Activated CD4-positive, alpha-beta T cell treated with anti-CD3 and anti-CD28 coated beads, Interleukin-2, amount 10 ng/mL, durations not matched to agents 24 days and 14 days (primary cell): Measurements from ENCODE around the gene PDIA6. TPM values are rescaled to one million over a fixed set of nuclear protein-coding genes. Genes with fewer than 3 reads are reported as not detected.

ENCODE experiments used
- DNase-seq: peaks from one replicate; pipeline ENCODE4 v3.0.0; 2022
- H3K27ac Mint-ChIP-seq: one replicate; pipeline ENCODE4 v1.8.0; 2022; ENCODE audit warnings: mild to moderate bottlenecking, mixed read lengths
- H3K27me3 Mint-ChIP-seq: one replicate; pipeline ENCODE4 v1.8.0; 2022; ENCODE audit warnings: mixed read lengths
- H3K36me3 Mint-ChIP-seq: one replicate; pipeline ENCODE4 v1.8.0; 2022; ENCODE audit warnings: low read depth, mild to moderate bottlenecking, mixed read lengths
- H3K4me1 Mint-ChIP-seq: one replicate; pipeline ENCODE4 v1.8.0; 2021; ENCODE audit warnings: mixed read lengths
- H3K4me3 Mint-ChIP-seq: one replicate; pipeline ENCODE4 v1.8.0; 2022; ENCODE audit warnings: mild to moderate bottlenecking, moderate library complexity, mixed read lengths
- H3K9me3 Mint-ChIP-seq: one replicate; pipeline ENCODE4 v1.8.0; 2021; ENCODE audit warnings: mixed read lengths
- intact Hi-C: fragments of 100-400 bp; cut with micrococcal nuclease; formaldehyde crosslinking; loops from one replicate; pipeline ENCODE4 v1.15.1; 2023
- total RNA-seq: library from RNA; stranded (reverse); gene quantifications from 2 replicates; pipeline ENCODE4 v1.2.3, GENCODE V29; 2022

PDIA6 gene
- total RNA-seq, 1 donor from 2014 or later = 183 TPM

GRCh38 chr2:10841547-10842219, 29.1 kb upstream of the PDIA6 start:
- Mint-ChIP-seq H3K27ac (no peak overlapping the region), H3K27me3 (peaks cover 3% of the 10 kb centered on the region), H3K4me3 (no peak overlapping the region), H3K9me3 (peaks cover 17% of the 10 kb centered on the region), H3K36me3 (peaks cover 1% of the 10 kb centered on the region), H3K4me1 (no peaks in the 10 kb centered on the region)
- no peak for DNase-seq
- intact Hi-C loops = no loop called here

- Mint-ChIP-seq H3K4me3 (no peak overlapping the region), H3K9me3 (peaks cover 17% of the 10 kb centered on the region), H3K4me1 (no peaks in the 10 kb centered on the region), H3K27me3 (peaks cover 5% of the 10 kb centered on the region), H3K36me3 (peaks cover 1% of the 10 kb centered on the region), H3K27ac (no peak overlapping the region)
- intact Hi-C loops = loop anchor here (5.0 to 10.0 kb wide), 2 partner anchors 62 to 615 kb away; no protein-coding TSS in a partner anchor
- no peak for DNase-seq
These were observed 27.2 kb upstream of the PDIA6 start for GRCh38 chr2:10839813-10840212.

- H3K27me3 Mint-ChIP-seq = peaks cover 7% of the 10 kb centered on the region
- DNase-seq = no peak
- peaks cover 1% of the 10 kb centered on the region for H3K36me3 Mint-ChIP-seq
- H3K4me3 Mint-ChIP-seq = no peak overlapping the region
- H3K4me1 Mint-ChIP-seq = no peaks in the 10 kb centered on the region
- peaks cover 17% of the 10 kb centered on the region for H3K9me3 Mint-ChIP-seq
- intact Hi-C loops = loop anchor here (5.0 to 10.0 kb wide), 2 partner anchors 64 to 616 kb away; no protein-coding TSS in a partner anchor
- H3K27ac Mint-ChIP-seq = no peak overlapping the region
These were observed 26.1 kb upstream of the PDIA6 start for GRCh38 chr2:10838734-10839133.

- Mint-ChIP-seq H3K4me3 (no peak overlapping the region), H3K27ac (no peak overlapping the region), H3K36me3 (peaks cover 1% of the 10 kb centered on the region), H3K4me1 (no peaks in the 10 kb centered on the region), H3K9me3 (peaks cover 17% of the 10 kb centered on the region), H3K27me3 (peaks cover 9% of the 10 kb centered on the region)
- intact Hi-C loops = loop anchor here (5.0 to 10.0 kb wide), 2 partner anchors 65 to 617 kb away; no protein-coding TSS in a partner anchor
- no peak for DNase-seq
These were observed 25.0 kb upstream of the PDIA6 start for GRCh38 chr2:10837298-10838266.

GRCh38 chr2:10835052-10835970, 22.7 kb upstream of the PDIA6 start:
- Mint-ChIP-seq H3K27ac (no peak overlapping the region), H3K9me3 (peaks cover 5% of the 10 kb centered on the region), H3K27me3 (peaks cover 24% of the 10 kb centered on the region), H3K4me1 (peaks cover 2% of the 10 kb centered on the region), H3K36me3 (no peaks in the 10 kb centered on the region), H3K4me3 (no peak overlapping the region)
- DNase-seq = peak; percentile 94
- intact Hi-C loops = loop anchor here (5.0 to 10.0 kb wide), 2 partner anchors 67 to 619 kb away; no protein-coding TSS in a partner anchor

GRCh38 chr2:10834068-10834655, 21.6 kb upstream of the PDIA6 start:
- Mint-ChIP-seq H3K4me1 (peaks cover 2% of the 10 kb centered on the region), H3K36me3 (no peaks in the 10 kb centered on the region), H3K9me3 (no peaks in the 10 kb centered on the region), H3K4me3 (no peak overlapping the region), H3K27ac (no peak overlapping the region), H3K27me3 (peaks cover 30% of the 10 kb centered on the region)
- intact Hi-C loops = loop anchor here (5.0 to 10.0 kb wide), 2 partner anchors 621 to 848 kb away; no protein-coding TSS in a partner anchor
- DNase-seq = no peak

- peaks cover 30% of the 10 kb centered on the region for H3K27me3 Mint-ChIP-seq
- H3K9me3 Mint-ChIP-seq = no peaks in the 10 kb centered on the region
- no peak for DNase-seq
- no peak overlapping the region for H3K27ac Mint-ChIP-seq
- intact Hi-C loops = loop anchor here (2.0 to 10.0 kb wide), 3 partner anchors 622 to 849 kb away; no protein-coding TSS in a partner anchor
- peaks cover 2% of the 10 kb centered on the region for H3K4me1 Mint-ChIP-seq
- H3K36me3 Mint-ChIP-seq = no peaks in the 10 kb centered on the region
- no peak overlapping the region for H3K4me3 Mint-ChIP-seq
These were observed 20.4 kb upstream of the PDIA6 start for GRCh38 chr2:10833021-10833420.

- no peak overlapping the region for H3K4me3 Mint-ChIP-seq
- H3K4me1 Mint-ChIP-seq = peaks cover 2% of the 10 kb centered on the region
- intact Hi-C loops = loop anchor here (1.0 to 10.0 kb wide), 4 partner anchors 292 to 850 kb away; no protein-coding TSS in a partner anchor
- peak; percentile 95 for DNase-seq
- H3K27me3 Mint-ChIP-seq = peaks cover 29% of the 10 kb centered on the region
- no peaks in the 10 kb centered on the region for H3K36me3 Mint-ChIP-seq
- H3K9me3 Mint-ChIP-seq = no peaks in the 10 kb centered on the region
- no peak overlapping the region for H3K27ac Mint-ChIP-seq
These were observed 19.8 kb upstream of the PDIA6 start for GRCh38 chr2:10832203-10832936.

- DNase-seq = no peak
- Mint-ChIP-seq H3K27me3 (peaks cover 32% of the 10 kb centered on the region), H3K4me1 (peaks cover 2% of the 10 kb centered on the region), H3K9me3 (no peaks in the 10 kb centered on the region), H3K4me3 (no peak overlapping the region), H3K27ac (no peak overlapping the region), H3K36me3 (no peaks in the 10 kb centered on the region)
- intact Hi-C loops = loop anchor here (5.0 to 10.0 kb wide), 2 partner anchors 623 to 851 kb away; no protein-coding TSS in a partner anchor
These were observed 18.9 kb upstream of the PDIA6 start for GRCh38 chr2:10831400-10831985.

GRCh38 chr2:10830641-10831399, 18.2 kb upstream of the PDIA6 start:
- DNase-seq = no peak
- Mint-ChIP-seq H3K27me3 (peaks cover 31% of the 10 kb centered on the region), H3K36me3 (no peaks in the 10 kb centered on the region), H3K4me3 (no peak overlapping the region), H3K9me3 (no peaks in the 10 kb centered on the region), H3K4me1 (peaks cover 2% of the 10 kb centered on the region), H3K27ac (no peak overlapping the region)
- intact Hi-C loops = loop anchor here (5.0 to 10.0 kb wide), 2 partner anchors 624 to 851 kb away; no protein-coding TSS in a partner anchor

- no peaks in the 10 kb centered on the region for H3K9me3 Mint-ChIP-seq
- H3K27ac Mint-ChIP-seq = no peak overlapping the region
- no peak for DNase-seq
- peaks cover 34% of the 10 kb centered on the region for H3K27me3 Mint-ChIP-seq
- intact Hi-C loops = loop anchor here (5.0 to 10.0 kb wide), 2 partner anchors 625 to 852 kb away; no protein-coding TSS in a partner anchor
- H3K36me3 Mint-ChIP-seq = no peaks in the 10 kb centered on the region
- H3K4me3 Mint-ChIP-seq = no peak overlapping the region
- peaks cover 2% of the 10 kb centered on the region for H3K4me1 Mint-ChIP-seq
These were observed 17.6 kb upstream of the PDIA6 start for GRCh38 chr2:10830203-10830602.
